ENCODE data around the gene SCARB1. TPM values are rescaled to one million over a fixed set of nuclear protein-coding genes. Genes with fewer than 3 reads are reported as not detected.
A peak's percentile ranks its signal among the peaks of the same experiment; 100 is the strongest.

Gene SCARB1
- total RNA-seq, 1 experiment from 2014 or later, result 359 TPM

- intact Hi-C loops (cut with micrococcal nuclease; ENCODE audit: unreplicated experiment) (no loop called here), in situ Hi-C loops (cut with HindIII; ENCODE audit: low pct_unique_long_range_greater_than_20kb, low sequenced_read_pairs) (no loop called here)
- Histone ChIP-seq H3K9me3 (ENCODE audit: control insufficient read depth, insufficient read depth, low read depth, low read length) (no peaks in the 10 kb centered on the region), H3K4me1 (ENCODE audit: control insufficient read depth, insufficient read depth, low read length) (peaks cover 28% of the 10 kb centered on the region), H3K27ac (ENCODE audit: low read length) (peak overlapping the region; percentile 83), H3K27me3 (ENCODE audit: control insufficient read depth, insufficient read depth, low read length) (no peaks in the 10 kb centered on the region), H3K4me3 (ENCODE audit: low read depth in 2 of 2, low read length in 2 of 2) (peak overlapping the region; percentile 72 to 80; a peak in 3 of 4 replicates), H3K36me3 (ENCODE audit: control insufficient read depth, insufficient read depth, low read length) (0 out of 2 replicates have a peak, but pooled peaks cover 2% of the 10 kb centered on the region)
- TF ChIP-seq POLR2AphosphoS5 (IDR thresholded peaks at IDR 0.05; ENCODE audit: low read depth, low read length), result no peak
- ChIA-PET CTCF (interaction anchor here (1.9 kb wide), 1 partner anchor 45 kb away, joined by 4 read pairs; no protein-coding TSS in a partner anchor), POLR2A (no interaction called here)
- BruUV-seq (replicated peaks), result no TSS peak
- DNase-seq (ENCODE audit: low read depth, low spot score) (no peak), ATAC-seq (peak; percentile 66)
These were observed 2.2 kb downstream of the SCARB1 start for GRCh38 chr12:124861492-124861891.

- CTCF ChIA-PET, result no interaction called here
- H3K4me1 ChIP-seq (ENCODE audit: control insufficient read depth, insufficient read depth, low read length), result peaks cover 35% of the 10 kb centered on the region
These were observed 5.7 kb downstream of the SCARB1 start for GRCh38 chr12:124857921-124858461.

DNA sequence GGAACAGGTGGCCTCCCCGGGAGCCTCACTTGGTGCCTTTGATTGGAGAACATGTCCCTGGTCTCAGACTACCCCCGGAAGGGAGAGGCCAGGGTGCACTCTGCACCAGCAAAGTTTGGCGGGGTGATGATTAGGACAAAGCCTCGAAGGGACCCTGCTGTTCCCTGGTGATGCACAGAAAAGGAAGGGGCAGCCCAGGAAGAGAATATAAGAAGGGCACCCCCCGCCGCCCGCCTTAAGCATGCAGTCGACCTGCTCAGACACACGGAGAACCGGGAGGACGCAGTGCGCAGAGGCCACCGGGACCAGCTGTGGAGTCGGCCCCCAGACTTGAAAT is 6.9 kb downstream of the SCARB1 start:
- in situ Hi-C loops (cut with HindIII; ENCODE audit: low pct_unique_long_range_greater_than_20kb, low sequenced_read_pairs) (no loop called here), intact Hi-C loops (cut with micrococcal nuclease; ENCODE audit: unreplicated experiment) (no loop called here)
- Histone ChIP-seq H3K9me3 (ENCODE audit: control insufficient read depth, insufficient read depth, low read depth, low read length) (no peaks in the 10 kb centered on the region), H3K27ac (ENCODE audit: low read length) (no peak overlapping the region), H3K36me3 (ENCODE audit: control insufficient read depth, insufficient read depth, low read length) (0 out of 2 replicates have a peak, but pooled peaks cover 2% of the 10 kb centered on the region), H3K4me1 (ENCODE audit: control insufficient read depth, insufficient read depth, low read length) (peaks cover 34% of the 10 kb centered on the region), H3K27me3 (ENCODE audit: control insufficient read depth, insufficient read depth, low read length) (no peaks in the 10 kb centered on the region), H3K4me3 (ENCODE audit: low read depth in 2 of 2, low read length in 2 of 2) (no peak overlapping the region)
- no TSS peak for BruUV-seq (replicated peaks)
- CTCF ChIA-PET, result no interaction called here
- ATAC-seq (no peak), DNase-seq (ENCODE audit: low read depth, low spot score) (no peak)
- TF ChIP-seq, protein P1, sequence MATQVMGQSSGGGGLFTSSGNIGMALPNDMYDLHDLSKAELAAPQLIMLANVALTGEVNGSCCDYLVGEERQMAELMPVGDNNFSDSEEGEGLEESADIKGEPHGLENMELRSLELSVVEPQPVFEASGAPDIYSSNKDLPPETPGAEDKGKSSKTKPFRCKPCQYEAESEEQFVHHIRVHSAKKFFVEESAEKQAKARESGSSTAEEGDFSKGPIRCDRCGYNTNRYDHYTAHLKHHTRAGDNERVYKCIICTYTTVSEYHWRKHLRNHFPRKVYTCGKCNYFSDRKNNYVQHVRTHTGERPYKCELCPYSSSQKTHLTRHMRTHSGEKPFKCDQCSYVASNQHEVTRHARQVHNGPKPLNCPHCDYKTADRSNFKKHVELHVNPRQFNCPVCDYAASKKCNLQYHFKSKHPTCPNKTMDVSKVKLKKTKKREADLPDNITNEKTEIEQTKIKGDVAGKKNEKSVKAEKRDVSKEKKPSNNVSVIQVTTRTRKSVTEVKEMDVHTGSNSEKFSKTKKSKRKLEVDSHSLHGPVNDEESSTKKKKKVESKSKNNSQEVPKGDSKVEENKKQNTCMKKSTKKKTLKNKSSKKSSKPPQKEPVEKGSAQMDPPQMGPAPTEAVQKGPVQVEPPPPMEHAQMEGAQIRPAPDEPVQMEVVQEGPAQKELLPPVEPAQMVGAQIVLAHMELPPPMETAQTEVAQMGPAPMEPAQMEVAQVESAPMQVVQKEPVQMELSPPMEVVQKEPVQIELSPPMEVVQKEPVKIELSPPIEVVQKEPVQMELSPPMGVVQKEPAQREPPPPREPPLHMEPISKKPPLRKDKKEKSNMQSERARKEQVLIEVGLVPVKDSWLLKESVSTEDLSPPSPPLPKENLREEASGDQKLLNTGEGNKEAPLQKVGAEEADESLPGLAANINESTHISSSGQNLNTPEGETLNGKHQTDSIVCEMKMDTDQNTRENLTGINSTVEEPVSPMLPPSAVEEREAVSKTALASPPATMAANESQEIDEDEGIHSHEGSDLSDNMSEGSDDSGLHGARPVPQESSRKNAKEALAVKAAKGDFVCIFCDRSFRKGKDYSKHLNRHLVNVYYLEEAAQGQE (IDR thresholded peaks at IDR 0.05; ENCODE audit: insufficient read depth in 1 of 2, low read depth in 2 of 2, low read length in 1 of 2), result no peak
- TF ChIP-seq TCF7L2 (IDR thresholded peaks at IDR 0.05; ENCODE audit: low read depth, low read length) (no peak), SIN3A (IDR thresholded peaks at IDR 0.05; ENCODE audit: borderline replicate concordance, insufficient read depth, low read depth, low read length) (no peak), POLR2AphosphoS5 (IDR thresholded peaks at IDR 0.05; ENCODE audit: low read depth, low read length) (no peak)
- TF ChIP-seq, protein P2, sequence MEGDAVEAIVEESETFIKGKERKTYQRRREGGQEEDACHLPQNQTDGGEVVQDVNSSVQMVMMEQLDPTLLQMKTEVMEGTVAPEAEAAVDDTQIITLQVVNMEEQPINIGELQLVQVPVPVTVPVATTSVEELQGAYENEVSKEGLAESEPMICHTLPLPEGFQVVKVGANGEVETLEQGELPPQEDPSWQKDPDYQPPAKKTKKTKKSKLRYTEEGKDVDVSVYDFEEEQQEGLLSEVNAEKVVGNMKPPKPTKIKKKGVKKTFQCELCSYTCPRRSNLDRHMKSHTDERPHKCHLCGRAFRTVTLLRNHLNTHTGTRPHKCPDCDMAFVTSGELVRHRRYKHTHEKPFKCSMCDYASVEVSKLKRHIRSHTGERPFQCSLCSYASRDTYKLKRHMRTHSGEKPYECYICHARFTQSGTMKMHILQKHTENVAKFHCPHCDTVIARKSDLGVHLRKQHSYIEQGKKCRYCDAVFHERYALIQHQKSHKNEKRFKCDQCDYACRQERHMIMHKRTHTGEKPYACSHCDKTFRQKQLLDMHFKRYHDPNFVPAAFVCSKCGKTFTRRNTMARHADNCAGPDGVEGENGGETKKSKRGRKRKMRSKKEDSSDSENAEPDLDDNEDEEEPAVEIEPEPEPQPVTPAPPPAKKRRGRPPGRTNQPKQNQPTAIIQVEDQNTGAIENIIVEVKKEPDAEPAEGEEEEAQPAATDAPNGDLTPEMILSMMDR (IDR thresholded peaks at IDR 0.05), result no peak
- POLR2A ChIA-PET, result no interaction called here

More at GRCh38 chr12:124857921-124858461, 5.7 kb downstream of the SCARB1 start:
- H3K36me3 ChIP-seq (ENCODE audit: control insufficient read depth, insufficient read depth, low read length), result 0 out of 2 replicates have a peak, but pooled peaks cover 2% of the 10 kb centered on the region
- POLR2A ChIA-PET, result interaction anchor here (0.5 kb wide), 1 partner anchor 36 kb away, joined by 4 read pairs; no protein-coding TSS in a partner anchor
- in situ Hi-C loops (cut with HindIII; ENCODE audit: low pct_unique_long_range_greater_than_20kb, low sequenced_read_pairs), result no loop called here
- no peak for ATAC-seq
- no peak for TF ChIP-seq POLR2AphosphoS5 (IDR thresholded peaks at IDR 0.05; ENCODE audit: low read depth, low read length)
- TF ChIP-seq, protein P1 (IDR thresholded peaks at IDR 0.05; ENCODE audit: insufficient read depth in 1 of 2, low read depth in 2 of 2, low read length in 1 of 2), result no peak
- no peak for TF ChIP-seq SIN3A (IDR thresholded peaks at IDR 0.05; ENCODE audit: borderline replicate concordance, insufficient read depth, low read depth, low read length)
- TF ChIP-seq, protein P2 (IDR thresholded peaks at IDR 0.05), result no peak
- TF ChIP-seq TCF7L2 (IDR thresholded peaks at IDR 0.05; ENCODE audit: low read depth, low read length), result no peak
- no peak for DNase-seq (ENCODE audit: low read depth, low spot score)
- H3K4me3 ChIP-seq (ENCODE audit: low read depth in 2 of 2, low read length in 2 of 2), result no peak overlapping the region
- H3K9me3 ChIP-seq (ENCODE audit: control insufficient read depth, insufficient read depth, low read depth, low read length), result no peaks in the 10 kb centered on the region
- no peaks in the 10 kb centered on the region for H3K27me3 ChIP-seq (ENCODE audit: control insufficient read depth, insufficient read depth, low read length)
- no TSS peak for BruUV-seq (replicated peaks)
- no peak overlapping the region for H3K27ac ChIP-seq (ENCODE audit: low read length)
- intact Hi-C loops (cut with micrococcal nuclease; ENCODE audit: unreplicated experiment), result no loop called here

All from Panc1 (cell line).